Measurements from ENCODE around the gene ST6GALNAC4.
A peak's percentile ranks its signal among the peaks of the same experiment; 100 is the strongest.

ST6GALNAC4 gene

DNA sequence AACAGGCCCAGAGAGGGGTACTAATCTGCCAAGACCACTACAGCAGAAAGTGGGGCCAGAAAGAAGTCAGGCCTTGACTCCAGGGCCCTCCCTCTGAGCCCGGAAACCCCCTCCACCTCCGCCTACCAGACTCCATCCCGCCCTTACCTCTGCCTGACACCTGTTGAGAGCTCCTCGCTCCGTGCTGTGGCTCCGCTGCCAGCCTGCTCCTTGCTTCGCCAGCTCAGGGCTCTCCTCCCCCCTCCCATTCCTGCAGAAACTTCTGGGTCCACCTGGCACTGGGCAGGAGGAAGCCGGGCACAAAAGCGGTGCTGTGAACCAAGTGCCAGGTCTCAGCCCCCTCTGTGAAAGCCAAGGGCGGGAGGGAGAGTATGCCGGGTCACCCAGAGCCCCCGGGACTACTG, 11.1 kb downstream of the ST6GALNAC4 start:
- TF ChIP-seq, protein P1, sequence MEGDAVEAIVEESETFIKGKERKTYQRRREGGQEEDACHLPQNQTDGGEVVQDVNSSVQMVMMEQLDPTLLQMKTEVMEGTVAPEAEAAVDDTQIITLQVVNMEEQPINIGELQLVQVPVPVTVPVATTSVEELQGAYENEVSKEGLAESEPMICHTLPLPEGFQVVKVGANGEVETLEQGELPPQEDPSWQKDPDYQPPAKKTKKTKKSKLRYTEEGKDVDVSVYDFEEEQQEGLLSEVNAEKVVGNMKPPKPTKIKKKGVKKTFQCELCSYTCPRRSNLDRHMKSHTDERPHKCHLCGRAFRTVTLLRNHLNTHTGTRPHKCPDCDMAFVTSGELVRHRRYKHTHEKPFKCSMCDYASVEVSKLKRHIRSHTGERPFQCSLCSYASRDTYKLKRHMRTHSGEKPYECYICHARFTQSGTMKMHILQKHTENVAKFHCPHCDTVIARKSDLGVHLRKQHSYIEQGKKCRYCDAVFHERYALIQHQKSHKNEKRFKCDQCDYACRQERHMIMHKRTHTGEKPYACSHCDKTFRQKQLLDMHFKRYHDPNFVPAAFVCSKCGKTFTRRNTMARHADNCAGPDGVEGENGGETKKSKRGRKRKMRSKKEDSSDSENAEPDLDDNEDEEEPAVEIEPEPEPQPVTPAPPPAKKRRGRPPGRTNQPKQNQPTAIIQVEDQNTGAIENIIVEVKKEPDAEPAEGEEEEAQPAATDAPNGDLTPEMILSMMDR (IDR thresholded peaks at IDR 0.05; ENCODE audit: unreplicated experiment in 3 of 3): no peak
- Mint-ChIP-seq H3K4me1 (peaks cover 37% of the 10 kb centered on the region), H3K9me3 (no peaks in the 10 kb centered on the region), H3K27ac (peak overlapping the region; percentile 99 to 100 (median 99)), H3K4me3 (no peak overlapping the region), H3K36me3 (ENCODE audit: low read depth) (peaks cover 3% of the 10 kb centered on the region), H3K27me3 (ENCODE audit: low read depth) (no peaks in the 10 kb centered on the region)

DNA sequence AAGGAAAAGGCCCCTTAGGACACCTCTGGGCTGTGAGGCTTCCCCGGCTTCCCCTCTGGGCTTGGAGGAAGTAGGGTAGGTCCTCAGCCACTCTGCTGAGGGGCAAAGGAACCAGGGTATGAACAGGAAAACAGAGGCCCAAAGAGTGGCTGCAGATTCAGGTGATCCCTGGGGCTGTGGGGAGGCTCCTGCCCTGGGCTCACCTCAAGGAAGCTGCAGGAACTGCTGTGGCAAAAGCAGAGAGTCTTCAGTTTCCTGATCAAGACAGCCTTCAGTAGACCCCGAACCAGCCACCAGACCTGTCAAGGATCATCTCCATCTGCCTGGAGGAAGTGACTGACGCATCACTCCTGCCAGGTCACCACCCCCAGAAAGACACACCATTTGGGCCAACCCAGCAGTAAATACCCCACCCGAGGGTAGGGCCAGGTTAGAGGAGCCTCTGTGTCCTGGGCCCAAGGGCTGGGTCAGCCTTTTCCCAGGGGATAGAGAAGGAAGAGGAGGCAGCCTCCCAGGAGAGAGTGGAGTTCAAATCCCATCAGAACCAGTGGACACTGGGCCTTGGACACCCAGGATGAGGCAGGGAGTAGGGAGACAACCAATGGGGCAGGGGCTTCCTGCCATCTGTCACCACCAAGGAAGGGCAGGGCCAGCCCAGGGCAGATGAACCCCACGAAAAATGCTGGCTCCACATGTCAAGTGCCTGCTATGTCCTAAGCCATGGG, 11.7 kb downstream of the ST6GALNAC4 start:
- Mint-ChIP-seq H3K27ac (peak overlapping the region; percentile 99 to 100 (median 99)), H3K27me3 (ENCODE audit: low read depth) (no peaks in the 10 kb centered on the region), H3K9me3 (no peaks in the 10 kb centered on the region), H3K4me1 (peaks cover 34% of the 10 kb centered on the region), H3K4me3 (peak overlapping the region in 1 of 3 experiments; percentile 76), H3K36me3 (ENCODE audit: low read depth) (no peaks in the 10 kb centered on the region)
- TF ChIP-seq, protein P1 (IDR thresholded peaks at IDR 0.05; ENCODE audit: unreplicated experiment in 3 of 3): no peak

GRCh38 chr9:127904561-127905003, 12.3 kb downstream of the ST6GALNAC4 start:
- peak overlapping the region; percentile 60 to 76 (median 68) for H3K4me3 Mint-ChIP-seq
- H3K27ac Mint-ChIP-seq: peak overlapping the region; percentile 99 to 100 (median 99)
- H3K4me1 Mint-ChIP-seq: peaks cover 34% of the 10 kb centered on the region
- no peaks in the 10 kb centered on the region for H3K36me3 Mint-ChIP-seq (ENCODE audit: low read depth)
- no peaks in the 10 kb centered on the region for H3K27me3 Mint-ChIP-seq (ENCODE audit: low read depth)
- TF ChIP-seq, protein P1 (IDR thresholded peaks at IDR 0.05; ENCODE audit: unreplicated experiment in 3 of 3): no peak
- H3K9me3 Mint-ChIP-seq: no peaks in the 10 kb centered on the region

GRCh38 chr9:127903557-127904475, 13.0 kb downstream of the ST6GALNAC4 start:
- peak overlapping the region; percentile 60 to 76 (median 68) for H3K4me3 Mint-ChIP-seq
- H3K27me3 Mint-ChIP-seq (ENCODE audit: low read depth): no peaks in the 10 kb centered on the region
- H3K9me3 Mint-ChIP-seq: no peaks in the 10 kb centered on the region
- H3K4me1 Mint-ChIP-seq: peaks cover 34% of the 10 kb centered on the region
- no peaks in the 10 kb centered on the region for H3K36me3 Mint-ChIP-seq (ENCODE audit: low read depth)
- peak overlapping the region; percentile 99 to 100 (median 99) for H3K27ac Mint-ChIP-seq
- TF ChIP-seq, protein P1 (IDR thresholded peaks at IDR 0.05; ENCODE audit: unreplicated experiment in 3 of 3): no peak

DNA sequence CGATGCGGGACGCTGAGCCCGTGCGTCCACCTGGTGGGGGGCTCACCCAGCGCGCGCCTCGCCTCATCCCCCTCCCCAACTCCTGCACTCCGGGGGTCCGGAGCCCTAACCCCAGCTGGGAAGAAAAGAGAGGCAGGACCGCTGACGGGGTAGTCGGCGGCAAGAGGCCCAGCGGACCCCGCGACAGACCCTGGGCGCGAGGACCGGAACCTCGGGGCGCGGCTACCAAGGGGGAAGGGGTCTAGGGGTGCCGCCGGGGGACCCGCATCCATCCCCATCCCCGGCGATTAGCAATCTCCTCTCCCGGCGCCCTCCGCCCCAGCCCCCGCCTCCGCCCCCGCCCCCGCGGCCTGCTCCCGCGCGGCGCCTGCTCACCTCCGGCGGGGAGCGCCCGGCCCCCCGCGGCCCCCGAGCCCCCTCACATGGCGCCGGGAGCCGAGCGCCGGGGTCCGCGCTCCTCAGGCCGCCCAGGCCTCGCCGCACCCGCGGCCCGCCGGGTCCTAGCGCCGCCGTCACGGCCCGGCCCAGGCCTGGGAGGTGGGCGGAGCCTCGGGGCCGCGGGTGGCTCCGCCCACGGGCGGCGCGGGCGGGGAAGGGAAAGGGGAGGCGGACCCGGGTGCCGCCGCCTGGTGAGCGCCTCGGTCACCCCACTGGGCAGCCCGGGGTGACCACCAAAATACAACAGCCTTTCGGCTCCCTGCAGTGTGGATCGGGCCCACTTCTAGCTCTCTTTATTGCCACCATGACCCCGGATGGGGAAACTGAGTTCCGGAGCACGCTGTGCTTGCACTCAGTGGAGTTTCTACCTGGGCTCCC, 17.5 kb downstream of the ST6GALNAC4 start, which contains the start of gene ST6GALNAC6:
Gene ST6GALNAC6, minus strand, starts transcription at position 476 of the 816 bp plus-strand sequence. CDS start 1,622 bp downstream, outside the sequence.
- H3K9me3 Mint-ChIP-seq: no peaks in the 10 kb centered on the region
- H3K27me3 Mint-ChIP-seq (ENCODE audit: low read depth): no peaks in the 10 kb centered on the region
- peaks cover 29% of the 10 kb centered on the region for H3K36me3 Mint-ChIP-seq (ENCODE audit: low read depth)
- peak within 1 kb of the TSS; percentile 95 to 100 (median 97) for H3K4me3 Mint-ChIP-seq
- peak within 1 kb of the TSS; percentile 98 to 100 (median 99) for H3K27ac Mint-ChIP-seq
- TF ChIP-seq, protein P1 (IDR thresholded peaks at IDR 0.05; ENCODE audit: unreplicated experiment in 3 of 3): no peak
- H3K4me1 Mint-ChIP-seq: peaks cover 34% of the 10 kb centered on the region
